H1 (cell line): ENCODE measurements around the gene VENTX.

Experiments
- CHD2 ChIP-seq: IDR thresholded peaks from 2 replicates; pipeline ENCODE4 v1.6.1; 2012; ENCODE audit warnings: low read length, improper control_type of control experiment
- CREB1 ChIP-seq: IDR thresholded peaks from 2 replicates; pipeline ENCODE4 v1.6.1; 2012; ENCODE audit warnings: inconsistent platforms
- EZH2 ChIP-seq: fragments of 200-600 bp; sonication (generic); IDR thresholded peaks from 2 replicates; pipeline ENCODE4 v1.7.1; 2012; ENCODE audit warnings: low read depth, mild to moderate bottlenecking, moderate library complexity, low read length, inconsistent platforms; ENCODE audit not compliant: severe bottlenecking
- HDAC2 ChIP-seq, 2 experiments: fragments of 300-600 bp in 1 of 2; sonication (generic) in 1 of 2; IDR thresholded peaks; 2 replicates each; pipeline ENCODE4 v1.6.1; 2011 to 2012; ENCODE audit warnings: low read depth in 2 of 2, low read length in 2 of 2, mild to moderate bottlenecking in 2 of 2, moderate library complexity in 2 of 2, borderline replicate concordance in 1 of 2, inconsistent platforms in 1 of 2
- MAFK ChIP-seq: IDR thresholded peaks from 2 replicates; pipeline ENCODE4 v1.6.1; 2012; ENCODE audit warnings: low read depth, mild to moderate bottlenecking, improper control_type of control experiment, low read length
- POLR2AphosphoS5 ChIP-seq: IDR thresholded peaks from 2 replicates; pipeline ENCODE4 v1.6.1; 2011; ENCODE audit warnings: low read depth, low read length
- RFX5 ChIP-seq: IDR thresholded peaks from 2 replicates; pipeline ENCODE4 v1.6.1; 2011; ENCODE audit warnings: low read depth, low read length, improper control_type of control experiment, borderline replicate concordance
- SIRT6 ChIP-seq: IDR thresholded peaks from one replicate; pipeline ENCODE4 v1.7.1; 2012; ENCODE audit warnings: low read length, inconsistent platforms
- TF ChIP-seq, protein P1 (sequence below), 3 experiments: IDR thresholded peaks; 1 replicate in 2 of 3; 2 replicates in 1 of 3; pipeline versions ENCODE4 v1.5.1 to v1.6.1; 2011; ENCODE audit warnings: low read length in 3 of 3, mild to moderate bottlenecking in 3 of 3, inconsistent platforms in 2 of 3, low read depth in 1 of 3, moderate library complexity in 1 of 3; ENCODE audit not compliant: insufficient read depth in 1 of 3; ENCODE audit errors: control extremely low read depth in 1 of 3

GRCh38 chr10:133206356-133207040 lies 31.2 kb upstream of the VENTX start:
- TF ChIP-seq CHD2 (no peak), CREB1 (no peak), HDAC2 (IDR thresholded peaks at IDR 0.05; ENCODE audit: borderline replicate concordance in 1 of 2, low read depth in 2 of 2, low read length in 2 of 2) (no peak), EZH2 (no peak), RFX5 (no peak), SIRT6 (no peak), MAFK (no peak), POLR2AphosphoS5 (no peak)
- TF ChIP-seq, protein P1, sequence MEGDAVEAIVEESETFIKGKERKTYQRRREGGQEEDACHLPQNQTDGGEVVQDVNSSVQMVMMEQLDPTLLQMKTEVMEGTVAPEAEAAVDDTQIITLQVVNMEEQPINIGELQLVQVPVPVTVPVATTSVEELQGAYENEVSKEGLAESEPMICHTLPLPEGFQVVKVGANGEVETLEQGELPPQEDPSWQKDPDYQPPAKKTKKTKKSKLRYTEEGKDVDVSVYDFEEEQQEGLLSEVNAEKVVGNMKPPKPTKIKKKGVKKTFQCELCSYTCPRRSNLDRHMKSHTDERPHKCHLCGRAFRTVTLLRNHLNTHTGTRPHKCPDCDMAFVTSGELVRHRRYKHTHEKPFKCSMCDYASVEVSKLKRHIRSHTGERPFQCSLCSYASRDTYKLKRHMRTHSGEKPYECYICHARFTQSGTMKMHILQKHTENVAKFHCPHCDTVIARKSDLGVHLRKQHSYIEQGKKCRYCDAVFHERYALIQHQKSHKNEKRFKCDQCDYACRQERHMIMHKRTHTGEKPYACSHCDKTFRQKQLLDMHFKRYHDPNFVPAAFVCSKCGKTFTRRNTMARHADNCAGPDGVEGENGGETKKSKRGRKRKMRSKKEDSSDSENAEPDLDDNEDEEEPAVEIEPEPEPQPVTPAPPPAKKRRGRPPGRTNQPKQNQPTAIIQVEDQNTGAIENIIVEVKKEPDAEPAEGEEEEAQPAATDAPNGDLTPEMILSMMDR (IDR thresholded peaks at IDR 0.05; ENCODE audit: control extremely low read depth in 1 of 3, insufficient read depth in 1 of 3, low read depth in 1 of 3, low read length in 3 of 3): no peak
